Prostate gland (tissue), 2 donors: Measurements from ENCODE around the gene MBD3L3.

Source experiments
- CTCF ChIP-seq, 4 experiments: fragments of 200-600 bp in 2 of 4; fragments of 450-650 bp in 2 of 4; sonication (generic) in 2 of 4; IDR thresholded peaks; 1 replicate in 3 of 4; 2 replicates in 1 of 4; pipeline ENCODE4 v1.5.1; 2016 to 2019; ENCODE audit warnings: antibody characterized with exemption in 4 of 4, mild to moderate bottlenecking in 2 of 4, moderate library complexity in 2 of 4
- POLR2AphosphoS5 ChIP-seq: sonication (generic); formaldehyde crosslinking; IDR thresholded peaks from one replicate; pipeline ENCODE4 v1.6.1; 2017; ENCODE audit warnings: antibody characterized with exemption

GRCh38 chr19:7098096-7098495, 39.6 kb upstream of the MBD3L3 start:
- no peak for TF ChIP-seq POLR2AphosphoS5
- TF ChIP-seq CTCF (IDR thresholded peaks at IDR 0.05), result no peak
